GM21576 (cell line): ENCODE measurements around the gene POU6F2.

Source experiments
- ATAC-seq: cut with Tn5 transposase; IDR thresholded peaks from one replicate; pipeline ENCODE4 v1.9.1; 2021; ENCODE audit warnings: mild to moderate bottlenecking, moderate library complexity; ENCODE audit not compliant: unreplicated experiment

The POU6F2 gene

DNA sequence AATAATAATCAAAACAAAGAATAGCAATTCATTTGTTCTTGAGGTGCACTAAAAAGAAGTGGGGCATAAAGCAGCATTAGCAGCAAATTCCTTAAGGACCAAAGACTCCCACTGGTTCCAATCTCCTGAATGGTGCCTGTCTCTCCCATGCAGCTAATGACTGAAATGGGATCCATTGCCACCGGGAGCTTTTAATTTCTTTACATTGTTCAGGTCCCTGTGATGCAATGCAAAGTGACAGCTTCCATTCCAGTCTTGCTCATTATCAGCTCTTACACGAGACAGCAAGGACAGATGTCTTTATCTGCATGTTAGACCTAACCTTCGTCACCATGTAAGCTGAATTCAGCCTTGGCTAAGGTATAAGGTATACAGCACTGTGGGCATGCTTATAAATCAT lies 148.1 kb downstream of the POU6F2 start:
- ATAC-seq, result no peak

DNA sequence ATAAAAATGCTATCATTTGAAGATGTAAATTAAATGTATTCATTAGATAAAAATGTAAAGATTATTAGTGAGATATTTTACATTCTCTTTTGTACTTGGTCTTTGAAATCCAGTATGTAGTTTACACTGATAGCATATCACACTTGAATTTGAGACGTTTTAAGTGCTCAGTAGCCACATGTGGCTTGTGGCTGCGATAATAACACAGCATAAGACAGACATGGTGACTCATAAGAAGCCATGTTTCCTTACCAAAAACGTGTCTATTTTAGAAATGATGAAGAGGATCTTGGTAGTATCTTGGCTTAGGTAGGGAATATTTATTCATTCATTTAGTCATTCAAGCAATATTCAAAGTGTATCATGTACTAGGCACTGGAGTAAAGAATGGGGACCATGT lies 149.3 kb downstream of the POU6F2 start:
- ATAC-seq, result no peak

DNA sequence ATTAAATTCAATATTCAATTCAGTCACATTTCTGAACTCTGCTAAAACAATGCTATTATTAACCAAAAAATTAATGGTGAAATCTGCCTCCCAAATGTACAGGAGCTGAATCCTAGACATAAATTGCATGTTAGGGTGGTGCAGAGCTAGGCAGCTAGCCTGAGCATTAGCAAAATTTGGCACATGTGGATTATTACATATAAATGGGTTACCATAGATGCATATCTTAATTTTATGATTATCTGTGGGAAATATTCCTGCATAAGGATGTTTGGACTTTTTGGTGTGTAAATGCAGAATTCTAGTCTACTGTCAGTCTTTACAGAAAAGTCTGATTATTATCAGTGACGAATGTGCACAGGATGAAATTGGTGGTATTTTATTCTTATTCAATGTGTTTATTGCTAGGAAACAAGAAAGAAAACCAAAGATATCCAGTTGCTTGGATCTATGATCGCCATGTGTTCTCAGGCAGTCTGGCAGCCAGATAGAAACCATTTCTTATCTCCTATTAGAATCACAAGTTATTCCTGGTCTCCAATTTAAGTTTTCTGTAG lies 150.7 kb downstream of the POU6F2 start:
- ATAC-seq, result no peak

DNA sequence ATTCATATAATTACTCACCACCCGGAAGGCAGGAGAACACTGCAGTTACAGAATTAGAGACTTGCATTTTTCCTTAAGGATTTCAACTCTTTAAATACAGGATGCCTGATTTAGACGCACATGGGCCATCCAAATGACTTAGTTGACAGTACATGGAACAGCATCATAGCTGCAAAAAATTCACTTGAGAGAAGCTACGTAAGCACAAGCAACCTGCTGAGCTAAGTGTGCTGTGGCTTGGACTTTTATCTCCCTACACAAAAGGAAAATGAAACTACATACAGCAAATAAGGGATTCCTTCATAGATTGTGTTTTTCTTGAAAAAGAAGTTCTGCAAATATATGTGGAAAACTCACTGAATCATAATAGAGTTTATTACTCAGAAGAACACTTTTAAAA lies 152.6 kb downstream of the POU6F2 start:
- no peak for ATAC-seq

DNA sequence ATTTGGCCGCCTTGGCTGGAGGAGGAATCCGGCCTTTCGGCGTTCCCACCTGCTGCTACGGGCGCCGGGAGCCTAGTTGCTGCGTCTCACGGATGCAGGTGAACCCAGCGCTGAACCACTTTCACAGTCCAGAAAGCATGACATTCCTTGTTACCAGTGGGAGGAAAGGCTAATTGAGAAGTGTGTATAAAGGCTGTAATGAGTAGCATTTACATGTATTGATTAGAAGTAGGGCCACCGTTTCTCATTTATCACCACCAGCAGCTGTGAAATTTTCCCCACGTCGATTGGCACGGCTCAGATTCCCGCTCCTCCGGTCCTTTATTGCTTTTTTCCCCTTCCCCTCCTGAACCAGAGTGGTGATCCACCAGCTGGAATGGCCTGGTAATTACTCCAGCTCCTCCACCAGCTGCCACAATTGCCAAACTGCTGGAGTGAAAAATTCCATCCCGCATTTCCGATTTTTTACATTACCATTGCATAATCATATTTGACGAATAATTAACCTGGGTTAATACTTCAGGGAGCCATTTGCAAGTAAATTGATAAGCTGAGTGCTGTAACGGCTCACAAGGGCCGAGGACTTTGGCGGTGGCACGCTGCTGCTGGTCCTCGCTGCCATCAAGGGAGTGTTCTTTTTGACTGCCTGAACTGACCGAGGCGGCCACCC lies 153.3 kb downstream of the POU6F2 start:
- ATAC-seq, result no peak

DNA sequence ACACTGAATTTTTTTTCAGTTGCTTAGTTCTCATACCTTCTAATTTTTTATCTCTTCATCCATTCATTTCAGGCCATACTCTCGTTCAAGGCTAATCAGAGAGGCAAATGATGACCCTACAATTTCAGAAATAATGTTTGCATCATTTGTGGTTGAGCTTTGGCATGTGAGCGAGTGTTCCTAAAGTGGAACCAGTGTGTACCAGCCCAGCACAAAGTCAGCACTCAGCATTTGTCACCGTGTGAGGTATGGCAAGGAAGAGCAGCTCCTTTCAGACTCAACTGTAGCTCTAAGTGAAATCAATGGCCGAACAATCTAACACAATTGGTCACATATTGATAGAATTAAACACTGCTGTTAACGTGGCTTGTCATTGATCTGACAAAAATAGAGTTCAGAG lies 154.6 kb downstream of the POU6F2 start:
- ATAC-seq, result no peak

DNA sequence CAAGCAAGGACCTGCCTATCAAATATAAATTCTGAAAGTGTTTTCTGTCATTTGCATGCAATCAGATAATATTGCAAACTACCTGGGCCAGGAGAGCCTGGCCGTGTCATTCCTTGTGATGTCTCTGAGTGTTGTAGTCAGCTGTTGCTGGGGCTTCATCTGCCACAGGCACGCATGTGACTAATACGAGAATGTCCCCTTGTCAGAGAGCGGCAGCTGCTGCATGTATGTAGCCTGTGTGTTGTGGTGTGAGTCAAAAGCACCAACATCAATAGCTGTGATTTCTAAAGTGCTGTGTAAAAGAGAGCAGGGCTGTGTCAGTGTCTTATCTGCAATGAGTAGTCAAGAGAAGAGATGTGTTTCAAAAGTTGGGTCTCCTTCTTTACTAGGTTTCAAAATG lies 155.4 kb downstream of the POU6F2 start:
- ATAC-seq, result no peak

DNA sequence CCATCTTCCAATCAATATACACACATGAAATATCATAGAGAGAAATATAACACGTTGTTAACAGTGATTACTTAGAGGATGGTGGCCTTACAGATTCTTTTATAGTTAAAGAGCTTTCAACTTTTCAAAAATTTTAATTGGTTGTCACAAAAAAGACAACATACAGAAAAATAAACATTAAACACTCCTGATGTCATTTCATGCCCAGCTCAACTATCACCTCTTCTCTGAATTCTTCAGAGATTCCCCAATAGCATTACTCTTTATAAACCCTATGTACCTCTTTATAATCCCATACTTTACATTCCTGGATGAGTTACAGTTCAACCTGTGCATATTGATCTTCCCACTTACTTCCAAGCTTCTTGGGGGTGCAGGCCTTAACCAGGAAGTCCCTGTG lies 159.8 kb downstream of the POU6F2 start:
- no peak for ATAC-seq

DNA sequence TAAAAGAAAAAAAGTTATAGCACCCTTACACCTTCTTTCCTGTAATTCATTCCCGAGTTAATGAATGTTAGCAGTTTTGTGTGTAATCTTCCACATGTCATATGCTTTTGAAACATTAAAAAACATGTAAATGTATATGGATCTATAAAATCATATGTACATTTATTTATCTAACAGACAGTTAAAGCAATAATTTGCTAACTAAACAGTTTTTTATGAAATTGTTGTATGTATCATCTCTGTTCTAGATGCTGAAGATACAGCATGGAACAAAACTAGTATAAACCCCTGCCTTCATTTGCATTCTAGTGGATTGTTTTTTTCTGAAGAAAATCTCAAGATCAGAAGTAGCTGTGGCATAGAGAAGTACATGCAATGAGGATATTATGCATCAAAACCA lies 165.0 kb downstream of the POU6F2 start:
- no peak for ATAC-seq

DNA sequence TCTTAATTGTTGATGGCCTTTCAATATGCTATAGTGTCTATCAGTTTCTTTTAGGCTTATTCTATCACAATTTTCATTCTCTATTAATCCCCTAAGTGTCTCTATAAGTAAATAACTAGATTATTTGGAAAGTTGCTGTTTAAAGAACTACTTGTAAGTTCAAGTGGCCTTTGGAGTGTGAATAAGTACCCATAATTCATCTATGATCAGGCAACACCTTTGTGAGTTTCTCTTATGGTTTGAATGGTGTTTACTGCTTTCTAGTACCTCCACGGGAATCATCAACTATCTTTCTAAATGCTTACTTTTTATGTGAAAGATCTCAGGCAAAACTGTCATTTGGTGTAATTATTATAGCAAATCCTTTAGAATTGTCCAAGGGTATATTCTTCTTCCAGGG lies 166.7 kb downstream of the POU6F2 start:
- ATAC-seq, result no peak

DNA sequence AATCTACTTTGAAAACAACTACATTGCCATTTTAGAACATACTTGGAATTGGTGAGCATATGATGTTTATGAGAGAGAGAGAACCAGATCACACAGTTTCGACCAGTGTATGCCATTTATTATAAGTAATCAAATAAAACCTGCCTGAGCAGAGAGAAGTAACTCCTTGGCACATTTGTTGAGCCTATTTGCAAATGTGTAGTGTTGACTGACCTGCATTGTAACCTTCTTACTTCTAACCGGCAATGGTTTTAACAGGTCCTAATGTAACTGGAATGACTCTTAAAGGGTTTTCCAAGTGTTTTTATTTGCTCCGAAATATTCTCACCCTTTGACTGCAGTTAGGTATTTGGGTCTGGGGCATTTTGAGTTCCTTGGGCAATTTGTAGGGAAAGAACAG lies 167.6 kb downstream of the POU6F2 start:
- ATAC-seq, result no peak

DNA sequence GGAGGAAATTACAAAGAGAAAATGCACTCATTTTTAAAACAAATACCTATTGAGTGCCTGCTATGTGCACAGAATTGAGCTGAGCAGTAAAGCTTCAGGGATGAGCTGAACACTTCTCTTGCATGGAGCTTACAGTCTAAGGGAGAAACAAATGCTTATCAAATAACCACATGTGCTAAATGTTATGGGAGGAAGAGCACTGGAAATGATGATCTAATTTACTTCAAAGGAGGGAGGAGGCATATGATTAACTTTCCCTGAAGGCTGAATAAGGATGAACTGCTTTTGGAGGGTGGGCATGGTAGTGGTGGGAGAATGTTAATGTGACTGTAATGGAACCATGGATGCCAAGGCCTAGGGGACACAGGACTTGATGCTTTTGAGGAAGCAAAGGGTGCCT lies 168.2 kb downstream of the POU6F2 start:
- no peak for ATAC-seq

DNA sequence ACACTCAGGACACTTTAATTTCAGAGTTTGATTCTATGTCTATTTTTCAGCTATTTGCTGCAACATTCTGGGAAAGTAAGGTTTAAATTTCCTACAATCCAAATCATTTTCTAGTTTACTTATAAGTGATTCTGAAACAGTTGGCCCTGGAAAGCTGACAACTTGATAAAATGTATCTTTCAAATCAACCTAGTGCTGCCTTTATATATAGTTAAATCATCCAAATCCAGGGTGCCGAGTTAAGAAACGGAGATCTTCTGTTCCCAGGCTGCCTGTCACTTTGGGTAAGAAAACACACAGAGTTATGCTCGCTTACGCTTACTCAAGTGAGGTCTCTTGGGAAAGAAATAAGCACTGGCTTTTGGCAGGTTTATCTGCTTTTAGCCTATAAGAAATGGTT lies 175.0 kb downstream of the POU6F2 start:
- no peak for ATAC-seq

DNA sequence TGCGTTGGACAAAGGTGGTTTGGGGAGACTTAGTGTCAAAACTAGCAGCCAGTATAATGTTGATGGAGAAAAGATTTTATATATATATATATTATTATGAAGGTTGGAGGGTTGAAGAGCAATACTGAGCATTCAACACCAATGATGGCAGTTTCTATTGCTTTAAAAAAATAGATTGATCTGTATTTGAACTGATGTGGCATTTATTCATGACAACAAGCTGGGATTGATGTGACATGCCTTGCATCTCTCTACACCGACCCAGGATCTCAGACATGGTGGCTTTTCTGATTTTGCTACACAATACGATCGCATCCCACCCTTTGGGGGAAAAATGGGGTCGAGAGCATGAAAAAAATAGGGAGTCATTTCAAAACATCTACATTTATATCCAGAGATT lies 175.4 kb downstream of the POU6F2 start:
- no peak for ATAC-seq

DNA sequence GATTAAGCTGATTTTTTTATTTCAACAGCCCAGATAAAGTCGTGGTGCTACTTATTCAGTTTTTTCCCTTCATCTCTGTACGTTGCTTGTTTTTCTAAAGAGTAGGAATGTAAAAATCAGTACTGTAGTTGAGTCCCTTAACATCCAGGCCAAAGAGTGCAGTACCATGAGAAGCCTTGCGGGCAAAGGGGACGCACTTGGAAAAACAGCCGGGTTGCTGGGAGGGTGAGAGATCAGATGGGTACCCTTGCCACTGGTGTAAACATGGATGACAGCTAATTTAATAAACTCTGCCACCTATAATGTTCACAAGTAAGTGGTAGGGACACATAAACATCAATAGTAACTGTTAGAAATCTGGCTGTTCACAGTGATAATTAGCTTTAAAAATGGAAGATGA lies 175.9 kb downstream of the POU6F2 start:
- ATAC-seq, result no peak

DNA sequence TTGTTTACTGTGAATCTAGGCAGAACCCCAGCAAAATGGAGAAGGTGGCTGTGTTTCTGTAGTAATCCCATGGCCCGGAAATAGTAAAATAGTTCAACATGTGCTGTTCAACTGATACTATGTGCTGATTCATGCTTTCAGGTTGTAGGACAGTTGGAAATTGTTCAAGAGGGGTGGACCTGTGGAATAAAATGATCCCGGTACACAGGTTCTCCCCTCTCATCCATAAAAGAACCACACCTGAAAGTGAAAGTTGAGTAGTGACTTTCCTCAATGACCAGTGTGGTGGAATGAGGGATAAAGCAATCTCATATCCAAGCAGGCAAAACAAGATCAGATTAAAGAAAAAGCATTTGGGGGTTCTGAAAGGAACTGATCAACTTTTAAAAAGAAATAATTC lies 177.1 kb downstream of the POU6F2 start:
- ATAC-seq, result no peak

DNA sequence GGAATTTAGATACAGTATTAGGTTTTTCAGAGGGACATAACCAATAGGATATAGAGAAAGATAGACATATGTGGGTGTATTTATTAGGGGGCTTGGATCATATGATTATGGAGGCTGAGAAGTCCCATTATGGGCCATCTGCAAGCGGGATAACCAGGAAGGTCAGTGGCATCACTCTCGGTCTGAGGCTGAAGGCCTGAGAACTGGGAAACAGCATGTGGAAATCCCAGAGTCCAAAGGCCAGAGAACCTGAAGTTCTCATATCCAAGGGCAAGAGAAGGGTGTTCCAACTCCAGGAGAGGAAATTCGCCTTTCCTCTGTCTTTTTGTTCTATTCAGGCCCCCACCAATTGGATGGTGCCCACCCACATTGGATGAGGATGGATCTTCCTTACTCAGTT lies 180.7 kb downstream of the POU6F2 start:
- no peak for ATAC-seq

DNA sequence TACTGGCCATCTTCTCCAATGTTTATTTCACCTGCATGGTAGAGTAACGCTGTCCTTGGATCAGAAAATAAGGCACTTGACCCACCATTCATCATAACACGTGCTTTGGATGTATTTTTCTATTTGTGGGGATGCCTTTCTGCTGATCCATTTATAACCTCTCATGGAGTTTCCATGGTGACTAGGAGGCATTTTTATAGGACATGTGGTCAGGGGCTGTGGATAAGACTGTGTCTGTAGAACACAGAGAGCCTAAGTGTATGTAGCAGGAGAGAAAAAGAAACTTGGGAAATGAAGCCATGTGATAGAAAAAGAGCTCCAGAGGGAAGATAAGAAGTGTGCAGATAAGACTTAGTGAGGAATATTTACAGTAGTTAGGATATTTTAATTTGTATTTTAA lies 184.2 kb downstream of the POU6F2 start:
- no peak for ATAC-seq

DNA sequence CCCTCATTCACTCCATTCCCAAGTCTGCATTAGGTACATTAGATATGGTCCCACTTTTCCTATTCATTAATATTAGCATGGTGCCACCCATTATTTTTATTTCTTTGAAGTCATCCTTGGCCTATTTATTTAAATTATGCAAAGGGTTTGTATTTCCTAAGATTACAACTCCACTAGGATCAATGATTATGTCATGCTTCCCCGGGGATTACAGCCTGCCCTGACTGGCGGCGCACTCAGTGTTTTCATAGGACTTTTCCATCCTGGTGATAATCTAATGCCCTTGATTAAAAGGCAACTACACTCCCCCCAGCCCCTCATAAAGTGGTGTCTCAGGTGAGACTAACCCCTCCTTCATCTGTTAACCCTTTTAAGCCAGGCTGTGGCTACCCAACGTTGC lies 187.2 kb downstream of the POU6F2 start:
- ATAC-seq, result no peak

DNA sequence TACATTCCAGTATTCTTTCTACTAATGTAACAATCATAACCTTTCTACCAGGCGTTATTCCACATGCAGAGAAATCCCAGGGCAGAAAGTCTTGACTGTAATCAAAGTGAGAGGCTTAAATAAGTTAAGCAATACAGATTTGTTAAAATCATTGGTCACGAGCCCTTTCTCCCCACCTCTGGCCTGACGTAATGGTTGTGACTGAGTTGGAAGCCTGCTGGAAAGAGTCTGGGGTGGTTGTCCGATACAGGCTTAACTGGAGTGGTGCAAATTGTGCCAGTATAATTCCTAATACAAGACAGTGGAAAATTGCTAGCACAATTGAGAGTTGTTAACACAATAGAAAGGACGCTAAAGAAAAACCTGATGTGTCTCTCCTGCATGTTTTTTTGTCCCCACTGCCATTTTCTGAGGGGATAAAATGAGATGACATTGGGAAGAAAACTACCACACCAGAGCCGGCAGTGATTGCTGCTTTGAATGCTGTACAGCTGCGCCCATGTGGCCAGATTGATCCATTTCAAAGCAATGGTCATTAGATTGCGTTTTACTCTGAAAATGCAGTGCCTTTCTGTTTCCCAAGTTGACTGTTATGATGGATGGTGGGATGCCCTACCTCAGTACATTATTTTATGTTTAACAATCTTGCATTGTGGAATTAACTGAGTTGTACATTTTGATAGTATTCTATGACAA lies 190.8 kb downstream of the POU6F2 start:
- ATAC-seq, result no peak

DNA sequence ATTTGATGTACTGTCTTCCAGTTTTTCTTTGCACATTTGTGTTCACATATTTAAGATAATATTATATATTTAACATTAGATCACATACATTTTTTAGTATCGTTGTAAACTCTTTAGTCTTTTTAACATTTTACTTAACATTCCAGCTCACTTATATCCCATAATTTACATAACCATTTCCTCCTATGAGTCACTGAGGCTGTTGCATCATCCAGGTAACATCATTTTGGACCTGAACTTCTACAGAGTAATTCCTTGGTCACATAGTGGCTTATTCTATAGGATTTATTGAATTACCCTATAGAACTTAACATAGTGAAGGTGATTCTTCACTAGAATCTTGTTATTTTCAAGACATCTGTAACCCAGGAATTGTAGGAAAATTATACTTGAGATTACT lies 194.4 kb downstream of the POU6F2 start:
- ATAC-seq, result no peak

DNA sequence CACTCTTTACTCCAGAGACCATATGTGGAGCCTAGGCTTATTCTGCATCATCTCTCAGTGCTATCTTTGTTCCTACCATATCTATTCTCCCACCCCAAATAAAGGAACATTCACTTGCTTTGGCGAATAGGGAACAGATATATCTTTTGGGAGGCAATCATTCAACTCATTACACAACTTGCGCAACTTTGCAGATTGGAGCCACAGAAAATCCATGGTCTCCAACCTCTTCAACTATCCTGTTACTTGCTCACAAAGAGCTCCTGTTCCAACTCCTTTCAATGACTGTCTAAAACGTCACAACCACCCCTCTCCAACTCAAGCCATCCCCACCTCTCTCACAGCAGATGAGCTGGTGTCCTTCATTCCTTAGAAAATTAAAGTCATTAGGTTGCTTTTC lies 203.7 kb downstream of the POU6F2 start:
- no peak for ATAC-seq

DNA sequence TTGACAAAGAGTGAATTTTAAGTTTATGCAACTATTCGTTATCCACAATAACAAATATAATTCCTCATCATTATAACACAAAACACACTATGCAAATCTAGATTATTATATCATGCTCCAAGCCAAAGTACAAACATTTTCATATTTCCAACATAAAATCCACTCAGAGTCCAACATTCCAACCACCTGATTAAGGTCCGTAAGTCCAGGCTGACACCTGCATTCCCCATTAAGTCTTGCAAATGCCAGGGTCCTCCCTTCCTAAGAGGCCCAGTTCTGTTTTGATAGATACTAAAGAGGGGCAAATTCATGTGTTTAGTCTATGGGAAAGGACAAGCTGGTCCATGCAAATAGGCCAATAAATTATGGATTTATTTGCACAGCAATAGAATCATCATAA lies 206.1 kb downstream of the POU6F2 start:
- no peak for ATAC-seq
